Keratinocyte (primary cell): Measurements from ENCODE around the gene CCNDBP1.
"Not testable (repeated sequence)": the region's sequence is repeated elsewhere in the genome, so short reads cannot be mapped to it uniquely, and the experiment has no call there.

Source experiments
- EZH2 ChIP-seq: IDR thresholded peaks from one replicate; pipeline ENCODE4 v1.6.1; 2012; ENCODE audit warnings: inconsistent platforms, mild to moderate bottlenecking, low read length, moderate library complexity
- TF ChIP-seq, protein P1 (sequence below), 3 experiments: IDR thresholded peaks in 1 of 3; conservative IDR thresholded peaks in 1 of 3; optimal IDR thresholded peaks in 1 of 3; 2 replicates in 2 of 3; 3 replicates in 1 of 3; pipeline versions ENCODE3 to v1.5.1; 2011; ENCODE audit warnings: low read length in 3 of 3, mild to moderate bottlenecking in 3 of 3, moderate library complexity in 2 of 3, control low read depth in 1 of 3, inconsistent platforms in 1 of 3; ENCODE audit not compliant: insufficient read depth in 2 of 3; ENCODE audit errors: extremely low read depth in 1 of 3

- TF ChIP-seq, protein P1, sequence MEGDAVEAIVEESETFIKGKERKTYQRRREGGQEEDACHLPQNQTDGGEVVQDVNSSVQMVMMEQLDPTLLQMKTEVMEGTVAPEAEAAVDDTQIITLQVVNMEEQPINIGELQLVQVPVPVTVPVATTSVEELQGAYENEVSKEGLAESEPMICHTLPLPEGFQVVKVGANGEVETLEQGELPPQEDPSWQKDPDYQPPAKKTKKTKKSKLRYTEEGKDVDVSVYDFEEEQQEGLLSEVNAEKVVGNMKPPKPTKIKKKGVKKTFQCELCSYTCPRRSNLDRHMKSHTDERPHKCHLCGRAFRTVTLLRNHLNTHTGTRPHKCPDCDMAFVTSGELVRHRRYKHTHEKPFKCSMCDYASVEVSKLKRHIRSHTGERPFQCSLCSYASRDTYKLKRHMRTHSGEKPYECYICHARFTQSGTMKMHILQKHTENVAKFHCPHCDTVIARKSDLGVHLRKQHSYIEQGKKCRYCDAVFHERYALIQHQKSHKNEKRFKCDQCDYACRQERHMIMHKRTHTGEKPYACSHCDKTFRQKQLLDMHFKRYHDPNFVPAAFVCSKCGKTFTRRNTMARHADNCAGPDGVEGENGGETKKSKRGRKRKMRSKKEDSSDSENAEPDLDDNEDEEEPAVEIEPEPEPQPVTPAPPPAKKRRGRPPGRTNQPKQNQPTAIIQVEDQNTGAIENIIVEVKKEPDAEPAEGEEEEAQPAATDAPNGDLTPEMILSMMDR (optimal IDR thresholded peaks at IDR 0.05 in 1 of 3, IDR thresholded peaks at IDR 0.05 in 1 of 3, conservative IDR thresholded peaks at IDR 0.05 in 1 of 3; ENCODE audit: extremely low read depth in 1 of 3, insufficient read depth in 2 of 3, low read length in 3 of 3): not testable (repeated sequence)
- not testable (repeated sequence) for TF ChIP-seq EZH2
These were observed 8.1 kb upstream of the CCNDBP1 start for GRCh38 chr15:43177147-43177546.
